ENCODE results near the gene OTULIN. TPM values are rescaled to one million over a fixed set of nuclear protein-coding genes. Genes with fewer than 3 reads are reported as not detected.

The OTULIN gene
- total RNA-seq, 1 donor from 2014 or later: 28.1 TPM

DNA sequence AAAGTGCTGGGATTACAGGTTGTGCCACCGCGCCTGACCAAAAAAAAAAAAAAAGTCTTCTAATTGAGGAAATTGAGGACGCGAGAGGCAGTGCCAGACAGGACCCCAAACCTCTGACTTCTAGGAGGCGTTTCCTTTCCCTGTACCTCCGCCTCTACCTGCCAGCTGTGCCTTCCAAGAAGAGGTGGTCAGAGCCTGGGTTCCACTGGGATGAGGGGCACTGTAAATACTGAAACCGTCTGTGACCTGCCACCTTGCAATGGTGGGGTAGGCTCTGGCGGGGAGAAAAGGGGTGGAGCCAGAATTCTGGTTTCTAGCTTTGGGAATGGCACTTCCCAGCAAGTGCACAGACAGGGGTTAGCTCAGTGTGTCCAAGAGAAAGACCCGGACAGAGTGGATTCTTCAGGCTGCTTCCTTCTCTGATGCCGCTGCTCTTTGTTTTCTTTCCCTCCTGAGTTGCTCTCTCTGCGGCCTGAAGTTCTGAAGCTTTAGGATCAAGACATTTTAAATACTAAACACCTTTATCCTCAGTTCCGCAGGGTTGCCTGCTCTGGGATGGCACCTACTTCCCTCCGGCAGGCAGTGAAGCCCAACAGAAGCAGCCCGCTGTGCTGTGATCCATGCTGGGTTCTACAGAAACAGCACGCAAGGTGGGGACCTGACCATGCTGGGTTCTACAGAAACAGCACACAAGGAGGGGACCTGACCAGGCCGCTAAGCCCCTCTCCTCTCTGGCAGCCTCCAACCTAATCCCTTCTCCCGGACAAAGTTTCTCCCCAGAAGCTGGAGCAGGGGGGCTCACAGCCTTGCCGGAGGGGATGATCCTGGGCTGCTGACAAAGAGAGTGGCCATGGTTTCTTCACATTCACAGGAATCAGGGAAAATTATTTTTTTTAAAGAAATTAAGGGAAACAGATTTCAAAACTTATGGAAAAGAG, 65.2 kb downstream of the OTULIN start:
- no peak overlapping the region for H3K4me2 ChIP-seq (ENCODE audit: low read length)
- no peaks in the 10 kb centered on the region for H3K36me3 ChIP-seq (ENCODE audit: insufficient read depth, low read length)
- H3K27ac Mint-ChIP-seq (ENCODE audit: unreplicated experiment): no peak overlapping the region
- H3K79me2 ChIP-seq (ENCODE audit: insufficient read depth, low read length): no peaks in the 10 kb centered on the region
- H3K4me3 ChIP-seq (ENCODE audit: insufficient read depth, low read depth, low read length): no peak overlapping the region
- no peaks in the 10 kb centered on the region for H3K9me3 ChIP-seq (ENCODE audit: insufficient read depth, low read depth, low read length)
- peaks cover 9% of the 10 kb centered on the region for H3K4me1 ChIP-seq (ENCODE audit: insufficient read depth, low read length)
- no peaks in the 10 kb centered on the region for H3K27me3 ChIP-seq (ENCODE audit: insufficient read depth, low read length)
- H3K27ac ChIP-seq (ENCODE audit: low read depth, low read length): no peak overlapping the region
- H4K20me1 ChIP-seq (ENCODE audit: insufficient read depth, low read length): no peaks in the 10 kb centered on the region
- no peaks in the 10 kb centered on the region for H3K9me3 Mint-ChIP-seq (ENCODE audit: unreplicated experiment)
- TF ChIP-seq, protein P1, sequence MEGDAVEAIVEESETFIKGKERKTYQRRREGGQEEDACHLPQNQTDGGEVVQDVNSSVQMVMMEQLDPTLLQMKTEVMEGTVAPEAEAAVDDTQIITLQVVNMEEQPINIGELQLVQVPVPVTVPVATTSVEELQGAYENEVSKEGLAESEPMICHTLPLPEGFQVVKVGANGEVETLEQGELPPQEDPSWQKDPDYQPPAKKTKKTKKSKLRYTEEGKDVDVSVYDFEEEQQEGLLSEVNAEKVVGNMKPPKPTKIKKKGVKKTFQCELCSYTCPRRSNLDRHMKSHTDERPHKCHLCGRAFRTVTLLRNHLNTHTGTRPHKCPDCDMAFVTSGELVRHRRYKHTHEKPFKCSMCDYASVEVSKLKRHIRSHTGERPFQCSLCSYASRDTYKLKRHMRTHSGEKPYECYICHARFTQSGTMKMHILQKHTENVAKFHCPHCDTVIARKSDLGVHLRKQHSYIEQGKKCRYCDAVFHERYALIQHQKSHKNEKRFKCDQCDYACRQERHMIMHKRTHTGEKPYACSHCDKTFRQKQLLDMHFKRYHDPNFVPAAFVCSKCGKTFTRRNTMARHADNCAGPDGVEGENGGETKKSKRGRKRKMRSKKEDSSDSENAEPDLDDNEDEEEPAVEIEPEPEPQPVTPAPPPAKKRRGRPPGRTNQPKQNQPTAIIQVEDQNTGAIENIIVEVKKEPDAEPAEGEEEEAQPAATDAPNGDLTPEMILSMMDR (IDR thresholded peaks at IDR 0.05; ENCODE audit: insufficient read depth, low read depth, low read length): no peak
- TF ChIP-seq EZH2 (IDR thresholded peaks at IDR 0.05; ENCODE audit: insufficient read depth, low read length): no peak
- H3K36me3 Mint-ChIP-seq (ENCODE audit: low read depth, unreplicated experiment): peaks cover 9% of the 10 kb centered on the region
- H2AFZ ChIP-seq (ENCODE audit: low read depth, low read length): no peak overlapping the region
- DNase-seq (ENCODE audit: low read depth) (no peak), FAIRE-seq (no peak)
- H3K27me3 Mint-ChIP-seq (ENCODE audit: low read depth, unreplicated experiment): peaks cover 4% of the 10 kb centered on the region
- H3K4me3 Mint-ChIP-seq (ENCODE audit: unreplicated experiment): no peak overlapping the region
- peaks cover 23% of the 10 kb centered on the region for H3K4me1 Mint-ChIP-seq (ENCODE audit: low read depth, unreplicated experiment)
- no peak overlapping the region for H3K9ac ChIP-seq (ENCODE audit: low read length)

DNA sequence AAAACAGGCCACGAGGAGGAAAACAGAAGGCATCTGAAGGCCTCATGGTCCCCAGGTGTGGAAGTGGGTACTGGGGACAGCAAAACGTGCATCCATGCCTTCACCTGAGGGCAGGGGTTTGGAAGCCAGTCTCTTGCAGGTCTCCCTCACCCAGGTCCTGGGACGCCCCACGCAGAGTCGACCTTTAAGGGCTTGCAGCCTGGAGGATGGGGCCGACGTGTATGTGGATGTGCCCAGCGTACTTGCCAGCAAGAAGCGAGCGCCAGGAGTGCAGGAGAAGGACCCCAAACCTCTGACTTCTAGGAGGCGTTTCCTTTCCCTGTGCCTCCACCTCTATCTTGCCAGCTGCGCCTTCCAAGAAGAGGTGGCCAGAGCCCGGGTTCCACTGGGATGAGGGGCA, 65.9 kb downstream of the OTULIN start:
- Mint-ChIP-seq H3K9me3 (ENCODE audit: unreplicated experiment) (no peaks in the 10 kb centered on the region), H3K27ac (ENCODE audit: unreplicated experiment) (no peak overlapping the region), H3K27me3 (ENCODE audit: low read depth, unreplicated experiment) (peaks cover 4% of the 10 kb centered on the region), H3K36me3 (ENCODE audit: low read depth, unreplicated experiment) (peaks cover 7% of the 10 kb centered on the region), H3K4me1 (ENCODE audit: low read depth, unreplicated experiment) (peaks cover 23% of the 10 kb centered on the region), H3K4me3 (ENCODE audit: unreplicated experiment) (no peak overlapping the region)
- DNase-seq (ENCODE audit: low read depth) (no peak), FAIRE-seq (no peak)
- no peaks in the 10 kb centered on the region for H3K27me3 ChIP-seq (ENCODE audit: insufficient read depth, low read length)
- H3K4me1 ChIP-seq (ENCODE audit: insufficient read depth, low read length): peaks cover 9% of the 10 kb centered on the region
- H3K27ac ChIP-seq (ENCODE audit: low read depth, low read length): no peak overlapping the region
- H3K9ac ChIP-seq (ENCODE audit: low read length): no peak overlapping the region
- H2AFZ ChIP-seq (ENCODE audit: low read depth, low read length): no peak overlapping the region
- no peaks in the 10 kb centered on the region for H3K9me3 ChIP-seq (ENCODE audit: insufficient read depth, low read depth, low read length)
- no peaks in the 10 kb centered on the region for H3K36me3 ChIP-seq (ENCODE audit: insufficient read depth, low read length)
- H4K20me1 ChIP-seq (ENCODE audit: insufficient read depth, low read length): no peaks in the 10 kb centered on the region
- no peaks in the 10 kb centered on the region for H3K79me2 ChIP-seq (ENCODE audit: insufficient read depth, low read length)
- no peak overlapping the region for H3K4me2 ChIP-seq (ENCODE audit: low read length)
- no peak overlapping the region for H3K4me3 ChIP-seq (ENCODE audit: insufficient read depth, low read depth, low read length)
- TF ChIP-seq, protein P1 (IDR thresholded peaks at IDR 0.05; ENCODE audit: insufficient read depth, low read depth, low read length): no peak
- no peak for TF ChIP-seq EZH2 (IDR thresholded peaks at IDR 0.05; ENCODE audit: insufficient read depth, low read length)

DNA sequence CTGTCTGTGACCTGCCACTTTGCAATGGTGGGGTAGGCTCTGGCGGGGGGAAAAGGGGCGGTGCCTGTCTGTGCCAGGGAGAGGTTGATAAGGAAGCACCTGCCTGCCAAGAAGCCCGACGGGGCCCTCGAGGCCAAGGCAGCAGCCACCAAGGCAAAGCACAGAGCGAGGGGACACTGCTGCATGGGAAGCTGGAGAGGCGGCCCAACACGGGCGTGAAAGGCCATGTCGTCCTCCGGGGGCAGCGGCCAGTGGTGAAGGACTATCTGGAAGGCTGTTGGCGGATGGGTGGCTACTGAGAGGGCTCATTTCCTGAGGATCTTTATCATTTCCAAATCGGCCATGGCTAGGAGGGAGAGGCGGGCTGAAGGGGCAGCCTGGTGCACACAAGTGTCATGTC, 66.4 kb downstream of the OTULIN start:
- Mint-ChIP-seq H3K9me3 (ENCODE audit: unreplicated experiment) (no peaks in the 10 kb centered on the region), H3K4me3 (ENCODE audit: unreplicated experiment) (no peak overlapping the region), H3K27me3 (ENCODE audit: low read depth, unreplicated experiment) (peaks cover 4% of the 10 kb centered on the region), H3K4me1 (ENCODE audit: low read depth, unreplicated experiment) (peaks cover 21% of the 10 kb centered on the region), H3K36me3 (ENCODE audit: low read depth, unreplicated experiment) (peaks cover 7% of the 10 kb centered on the region), H3K27ac (ENCODE audit: unreplicated experiment) (no peak overlapping the region)
- TF ChIP-seq, protein P1 (IDR thresholded peaks at IDR 0.05; ENCODE audit: insufficient read depth, low read depth, low read length): no peak
- TF ChIP-seq EZH2 (IDR thresholded peaks at IDR 0.05; ENCODE audit: insufficient read depth, low read length): no peak
- H3K79me2 ChIP-seq (ENCODE audit: insufficient read depth, low read length): no peaks in the 10 kb centered on the region
- no peak overlapping the region for H3K4me3 ChIP-seq (ENCODE audit: insufficient read depth, low read depth, low read length)
- no peaks in the 10 kb centered on the region for H3K36me3 ChIP-seq (ENCODE audit: insufficient read depth, low read length)
- no peak overlapping the region for H3K27ac ChIP-seq (ENCODE audit: low read depth, low read length)
- H3K4me1 ChIP-seq (ENCODE audit: insufficient read depth, low read length): peaks cover 9% of the 10 kb centered on the region
- H2AFZ ChIP-seq (ENCODE audit: low read depth, low read length): no peak overlapping the region
- H3K9ac ChIP-seq (ENCODE audit: low read length): no peak overlapping the region
- FAIRE-seq (no peak), DNase-seq (ENCODE audit: low read depth) (no peak)
- no peak overlapping the region for H3K4me2 ChIP-seq (ENCODE audit: low read length)
- H3K9me3 ChIP-seq (ENCODE audit: insufficient read depth, low read depth, low read length): no peaks in the 10 kb centered on the region
- H3K27me3 ChIP-seq (ENCODE audit: insufficient read depth, low read length): no peaks in the 10 kb centered on the region
- H4K20me1 ChIP-seq (ENCODE audit: insufficient read depth, low read length): no peaks in the 10 kb centered on the region

All from astrocyte (in vitro differentiated cells and primary cell).